Measurements from ENCODE around the gene ORAI1.
"Not testable (repeated sequence)": the region's sequence is repeated elsewhere in the genome, so short reads cannot be mapped to it uniquely, and the experiment has no call there.

ORAI1 gene

DNA sequence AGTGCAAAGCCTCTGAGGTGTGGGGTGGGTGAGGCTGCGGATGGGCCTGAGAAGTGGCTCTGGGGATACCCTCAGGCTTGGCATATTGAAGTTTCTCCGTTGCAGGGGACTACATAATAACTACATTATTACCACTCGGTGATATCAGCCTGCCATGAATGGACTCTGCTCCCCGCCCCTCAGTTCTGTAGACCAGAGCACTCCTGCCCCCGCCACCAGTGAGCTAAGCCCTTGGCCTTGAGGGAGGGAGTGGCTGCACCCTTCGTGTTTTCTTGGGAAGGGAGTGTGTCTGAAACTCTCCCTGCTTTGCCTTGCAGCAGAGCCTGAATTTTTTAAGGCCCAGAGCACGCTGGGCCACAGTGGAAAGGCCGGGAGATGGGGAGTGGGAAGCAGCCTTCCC is 1.7 kb downstream of the ORAI1 start:
- TF ChIP-seq, protein P1, sequence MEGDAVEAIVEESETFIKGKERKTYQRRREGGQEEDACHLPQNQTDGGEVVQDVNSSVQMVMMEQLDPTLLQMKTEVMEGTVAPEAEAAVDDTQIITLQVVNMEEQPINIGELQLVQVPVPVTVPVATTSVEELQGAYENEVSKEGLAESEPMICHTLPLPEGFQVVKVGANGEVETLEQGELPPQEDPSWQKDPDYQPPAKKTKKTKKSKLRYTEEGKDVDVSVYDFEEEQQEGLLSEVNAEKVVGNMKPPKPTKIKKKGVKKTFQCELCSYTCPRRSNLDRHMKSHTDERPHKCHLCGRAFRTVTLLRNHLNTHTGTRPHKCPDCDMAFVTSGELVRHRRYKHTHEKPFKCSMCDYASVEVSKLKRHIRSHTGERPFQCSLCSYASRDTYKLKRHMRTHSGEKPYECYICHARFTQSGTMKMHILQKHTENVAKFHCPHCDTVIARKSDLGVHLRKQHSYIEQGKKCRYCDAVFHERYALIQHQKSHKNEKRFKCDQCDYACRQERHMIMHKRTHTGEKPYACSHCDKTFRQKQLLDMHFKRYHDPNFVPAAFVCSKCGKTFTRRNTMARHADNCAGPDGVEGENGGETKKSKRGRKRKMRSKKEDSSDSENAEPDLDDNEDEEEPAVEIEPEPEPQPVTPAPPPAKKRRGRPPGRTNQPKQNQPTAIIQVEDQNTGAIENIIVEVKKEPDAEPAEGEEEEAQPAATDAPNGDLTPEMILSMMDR (IDR thresholded peaks at IDR 0.05), result no peak
- no peak for TF ChIP-seq ZFX (IDR thresholded peaks at IDR 0.05; ENCODE audit: borderline replicate concordance)

DNA sequence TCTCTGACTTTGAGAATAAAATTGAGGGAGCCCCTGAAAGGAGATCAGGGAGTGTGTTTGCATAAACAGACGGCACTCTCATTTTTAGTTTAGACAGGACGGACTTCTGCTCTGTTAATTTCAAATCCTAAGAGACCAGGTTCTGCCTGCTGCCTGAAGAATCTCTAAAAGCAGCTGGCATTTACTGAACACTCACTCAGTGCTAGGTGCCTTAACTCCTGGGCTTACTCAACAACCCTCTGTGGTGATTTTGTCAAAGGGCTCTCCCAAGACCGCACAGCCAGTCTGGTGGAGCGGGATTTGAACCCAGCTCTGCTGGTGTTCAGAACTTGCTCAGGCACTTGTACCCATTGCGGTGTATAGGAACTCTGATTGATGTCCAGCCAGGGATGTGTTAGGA is 2.2 kb downstream of the ORAI1 start:
- no peak overlapping the region for H3K27ac ChIP-seq

More for the DNA sequence above, 1.7 kb downstream of the ORAI1 start:
- H3K27ac ChIP-seq, result no peak overlapping the region

DNA sequence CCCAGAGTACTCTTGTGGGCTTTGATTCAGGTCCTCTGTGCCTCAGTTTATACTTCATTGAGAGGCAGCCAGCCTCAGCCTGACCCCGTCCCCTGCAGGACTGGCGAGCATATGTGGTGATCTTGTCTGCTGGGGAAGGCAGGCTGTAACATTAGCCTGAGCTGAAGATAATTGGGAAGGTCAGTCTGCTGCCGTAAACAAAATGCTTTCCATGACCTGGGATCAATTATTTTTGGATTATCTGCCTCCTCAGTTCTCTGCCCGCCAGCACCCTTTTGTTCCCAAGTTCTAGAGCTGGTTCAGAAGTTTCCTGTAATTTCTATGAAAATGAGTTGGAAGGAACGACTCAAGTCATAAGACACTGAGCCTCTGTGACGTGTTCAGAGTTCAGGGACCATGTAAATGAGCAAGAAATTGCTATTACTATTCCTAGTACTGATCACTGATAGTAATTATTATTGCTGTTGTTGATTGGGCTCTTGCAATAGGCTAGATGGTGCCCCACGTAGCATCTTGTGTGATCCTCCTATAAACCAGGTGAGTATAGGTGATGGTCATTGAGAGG is 4.5 kb downstream of the ORAI1 start:
- no peak for TF ChIP-seq ZFX (IDR thresholded peaks at IDR 0.05; ENCODE audit: borderline replicate concordance)
- TF ChIP-seq, protein P1 (IDR thresholded peaks at IDR 0.05), result no peak
- no peak overlapping the region for H3K27ac ChIP-seq

More for the DNA sequence above, 2.2 kb downstream of the ORAI1 start:
- no peak for TF ChIP-seq ZFX (IDR thresholded peaks at IDR 0.05; ENCODE audit: borderline replicate concordance)
- TF ChIP-seq, protein P1 (IDR thresholded peaks at IDR 0.05), result no peak

DNA sequence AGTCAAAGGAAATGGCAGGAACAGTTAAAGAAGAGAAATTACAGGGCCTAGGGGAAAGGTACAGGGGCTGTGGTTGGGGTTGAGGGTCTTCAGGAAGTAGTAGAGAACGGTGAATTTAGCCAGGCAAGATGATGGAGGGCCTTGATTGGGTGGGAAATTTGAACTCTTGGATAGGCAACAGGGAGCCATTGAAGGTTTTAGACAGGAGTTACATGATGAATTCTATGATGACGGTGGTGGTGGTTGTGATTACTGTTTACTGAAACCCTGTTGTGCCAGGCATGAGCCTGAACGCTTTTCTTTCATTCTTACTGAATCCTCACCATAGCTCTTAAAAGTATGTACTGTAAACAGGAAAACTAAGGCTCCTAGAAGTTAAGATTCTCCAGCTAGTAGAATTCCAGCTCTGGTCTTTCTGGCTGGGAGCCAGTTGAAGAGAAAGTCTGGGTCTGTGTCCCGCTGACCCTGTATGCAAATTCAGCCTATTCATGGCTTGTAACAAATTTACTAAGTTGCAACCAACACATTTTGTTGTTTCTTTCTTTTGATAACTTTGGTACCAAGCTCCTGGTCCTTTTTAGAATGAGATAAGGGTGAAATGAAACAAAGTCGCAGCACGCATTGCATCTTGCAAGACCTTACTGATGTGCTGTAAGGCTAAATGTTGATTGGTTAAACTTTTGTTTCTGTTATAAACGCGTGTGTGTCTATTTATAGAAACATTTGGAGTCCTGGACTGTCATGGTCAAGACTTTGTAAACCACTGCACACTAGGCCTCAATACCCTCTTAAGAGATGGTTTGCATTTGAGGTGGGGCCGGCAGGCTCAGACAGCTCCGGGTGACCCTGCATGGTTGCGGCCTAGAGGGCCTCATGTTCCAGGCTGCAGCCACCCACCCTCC is 6.0 kb downstream of the ORAI1 start:
- TF ChIP-seq, protein P1 (IDR thresholded peaks at IDR 0.05), result no peak
- TF ChIP-seq ZFX (IDR thresholded peaks at IDR 0.05; ENCODE audit: borderline replicate concordance), result no peak
- H3K27ac ChIP-seq, result peak overlapping the region; percentile 40

DNA sequence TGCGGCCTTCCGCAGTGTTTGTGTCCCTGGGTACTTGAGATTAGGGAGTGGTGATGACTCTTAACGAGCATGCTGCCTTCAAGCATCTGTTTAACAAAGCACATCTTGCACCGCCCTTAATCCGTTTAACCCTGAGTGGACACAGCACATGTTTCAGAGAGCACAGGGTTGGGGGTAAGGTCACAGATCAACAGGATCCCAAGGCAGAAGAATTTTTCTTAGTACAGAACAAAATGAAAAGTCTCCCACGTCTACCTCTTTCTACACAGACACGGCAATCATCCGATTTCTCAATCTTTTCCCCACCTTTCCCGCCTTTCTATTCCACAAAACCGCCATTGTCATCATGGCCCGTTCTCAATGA is 7.5 kb downstream of the ORAI1 start:
- H3K27ac ChIP-seq, result not testable (repeated sequence)

DNA sequence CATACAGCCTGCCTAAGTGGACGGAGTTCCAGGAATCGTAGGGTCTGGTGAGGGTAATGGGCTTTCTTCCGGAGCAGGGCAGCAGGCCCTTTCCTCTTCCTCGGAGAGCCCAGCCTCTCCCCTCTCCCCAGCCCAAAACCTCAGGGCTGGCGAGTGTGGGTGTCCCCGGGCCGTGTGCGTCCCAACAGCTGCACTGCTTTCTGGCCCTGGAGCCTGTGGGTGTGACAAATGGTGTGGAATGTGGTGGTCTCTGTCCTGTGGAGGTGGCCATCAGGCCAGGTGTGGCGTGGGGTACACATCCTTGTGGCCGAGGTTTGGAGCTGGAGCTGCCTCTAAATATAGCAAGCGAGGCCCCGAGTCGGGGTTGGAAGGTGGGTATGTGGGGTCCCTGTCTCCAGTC is 8.5 kb downstream of the ORAI1 start:
- TF ChIP-seq, protein P1 (IDR thresholded peaks at IDR 0.05), result no peak
- TF ChIP-seq ZFX (IDR thresholded peaks at IDR 0.05; ENCODE audit: borderline replicate concordance), result no peak
- no peak overlapping the region for H3K27ac ChIP-seq

DNA sequence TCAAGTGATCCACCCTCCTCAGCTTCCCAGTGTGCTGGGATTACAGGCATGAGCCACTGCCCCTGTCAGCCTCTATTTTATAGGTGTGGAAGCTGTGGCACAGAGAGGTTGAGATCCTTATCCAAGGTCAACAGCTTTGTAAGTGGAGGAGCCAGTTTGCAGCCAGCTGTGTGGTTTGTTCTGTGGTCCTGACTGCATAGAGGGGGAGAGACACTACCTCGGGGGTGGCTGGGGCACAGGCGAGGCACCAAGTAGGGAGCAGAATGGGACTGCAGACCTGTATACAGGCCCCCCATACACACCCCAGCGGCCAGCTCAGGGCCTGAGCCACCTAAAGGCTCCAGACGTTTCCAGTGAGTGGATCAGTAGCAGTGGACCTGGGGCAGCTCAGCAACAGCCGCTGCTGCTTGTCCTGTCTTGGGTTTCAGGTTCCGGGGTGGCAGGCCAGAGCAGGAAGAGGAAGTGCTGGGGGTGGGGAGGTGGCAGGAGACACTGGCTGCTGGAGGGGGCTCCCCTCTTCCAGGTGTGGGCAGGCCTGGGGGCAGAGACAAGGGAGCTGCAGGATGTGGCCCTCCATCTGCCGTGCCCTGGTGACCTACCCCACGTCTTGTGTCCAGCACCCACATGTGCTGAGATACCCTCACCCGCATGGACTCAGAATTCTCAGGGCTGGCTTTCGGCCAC is 11.0 kb downstream of the ORAI1 start:
- TF ChIP-seq ZFX (IDR thresholded peaks at IDR 0.05; ENCODE audit: borderline replicate concordance), result no peak
- TF ChIP-seq, protein P1 (IDR thresholded peaks at IDR 0.05), result no peak
- no peak overlapping the region for H3K27ac ChIP-seq
